HCT116 (cell line): ENCODE measurements around the gene B4GALNT3. TPM values are rescaled to one million over a fixed set of nuclear protein-coding genes. Genes with fewer than 3 reads are reported as not detected.

Source experiments
- ATAC-seq: fragments of 200-7000 bp; cut with Tn5 transposase; 2 replicates; pipeline ENCODE4 v1.9.1; 2020; ENCODE audit warnings: mild to moderate bottlenecking, moderate library complexity
- BruUV-seq: library from RNA; stranded (reverse); fragments of 400-500 nt; replicated peaks from 2 replicates; lab custom pipeline; 2021; lab: Mats Ljungman, UMichigan
- CTCF ChIA-PET: fragments of 300-600 bp; sonication (Branson Sonifier 250); formaldehyde crosslinking; loops from one replicate; lab custom pipeline; 2021; ENCODE audit warnings: antibody characterized with exemption; lab: Charles Lee
- POLR2A ChIA-PET: fragments of 300-600, 350-600 bp; sonication (Branson Sonifier 250); formaldehyde crosslinking; loops from one replicate; lab custom pipeline; 2021; ENCODE audit warnings: antibody characterized with exemption; lab: Charles Lee
- RAD21 ChIA-PET, 2 experiments: fragments of 300-600 bp; sonication (Branson Sonifier 250); formaldehyde crosslinking; loops; one replicate each; lab custom pipeline; 2023; ENCODE audit warnings: low total read pairs in 2 of 2; ENCODE audit not compliant: uncharacterized antibody in 2 of 2, unreplicated experiment in 2 of 2, low non-redundant PET in 1 of 2; lab: Charles Lee
- DNase-seq: peaks from one replicate; pipeline ENCODE4 v3.0.0-alpha.2; 2010; ENCODE audit warnings: low read depth, low spot score
- H2AFZ ChIP-seq: fragments of 200-600 bp; shearing (Covaris generic), sonication (generic); 2 replicates; pipeline ENCODE4 v1.6.1; 2017; ENCODE audit warnings: low read depth, mixed run types, mixed read lengths, antibody characterized with exemption, low read length; ENCODE audit not compliant: poor library complexity, severe bottlenecking
- H3K27ac ChIP-seq: 2 replicates; pipeline ENCODE4 v1.5.1; 2012; ENCODE audit warnings: low read depth, low read length
- H3K27me3 ChIP-seq: fragments of 200-600 bp; sonication (generic); 2 replicates; pipeline ENCODE4 v1.6.1; 2016; ENCODE audit warnings: mixed run types, low read length, mixed read lengths; ENCODE audit not compliant: insufficient read depth
- H3K36me3 ChIP-seq, 2 experiments: fragments of 200-500 bp in 1 of 2; fragments of 200-600 bp in 1 of 2; sonication (Bioruptor generic) in 1 of 2; sonication (generic) in 1 of 2; 2 replicates each; pipeline versions ENCODE4 v1.5.1 to v1.6.1; 2014 to 2016; ENCODE audit warnings: low read length in 2 of 2, inconsistent platforms in 1 of 2, mixed read lengths in 1 of 2, mixed run types in 1 of 2; ENCODE audit not compliant: insufficient read depth in 2 of 2, control insufficient read depth in 1 of 2
- H3K4me1 ChIP-seq, 2 experiments: fragments of 200-600 bp in 1 of 2; sonication (generic) in 1 of 2; 2 replicates each; pipeline versions ENCODE4 v1.5.1 to v1.6.1; 2012 to 2017; ENCODE audit warnings: low read length in 2 of 2, inconsistent platforms in 1 of 2, mild to moderate bottlenecking in 1 of 2, mixed read lengths in 1 of 2, mixed run types in 1 of 2, moderate library complexity in 1 of 2; ENCODE audit not compliant: insufficient read depth in 2 of 2, control insufficient read depth in 1 of 2
- H3K4me2 ChIP-seq: fragments of 200-600 bp; sonication (generic); 2 replicates; pipeline ENCODE4 v1.6.1; 2017; ENCODE audit warnings: mixed run types, low read length, mixed read lengths
- H3K4me3 ChIP-seq, 2 experiments: fragments of 200-600 bp in 1 of 2; sonication (generic) in 1 of 2; replicated peaks in 1 of 2; 2 replicates each; pipeline ENCODE4 v1.5.1; 2011 to 2016; ENCODE audit warnings: low read length in 2 of 2, control low read depth in 1 of 2, low read depth in 1 of 2, mild to moderate bottlenecking in 1 of 2, mixed read lengths in 1 of 2, mixed run types in 1 of 2
- H3K79me2 ChIP-seq: fragments of 200-600 bp; sonication (generic); 2 replicates; pipeline ENCODE4 v1.6.1; 2017; ENCODE audit warnings: mild to moderate bottlenecking, mixed run types, low read length, moderate library complexity, mixed read lengths; ENCODE audit not compliant: insufficient read depth
- H3K9ac ChIP-seq: fragments of 200-600 bp; sonication (generic); 2 replicates; pipeline ENCODE4 v1.6.1; 2016; ENCODE audit warnings: low read length, mixed read lengths
- H3K9me2 ChIP-seq: fragments of 200-600 bp; sonication (generic), shearing (Covaris generic); 2 replicates; pipeline ENCODE4 v1.6.1; 2017; ENCODE audit warnings: mixed run types, mild to moderate bottlenecking, moderate library complexity; ENCODE audit not compliant: insufficient read depth
- H3K9me3 ChIP-seq, 2 experiments: fragments of 200-500 bp in 1 of 2; fragments of 200-600 bp in 1 of 2; sonication (Bioruptor generic) in 1 of 2; sonication (generic) in 1 of 2; 2 replicates each; pipeline ENCODE4 v1.6.1; 2014 to 2017; ENCODE audit warnings: low read length in 2 of 2, mixed read lengths in 2 of 2, inconsistent platforms in 1 of 2, low read depth in 1 of 2, mild to moderate bottlenecking in 1 of 2, mixed run types in 1 of 2, moderate library complexity in 1 of 2; ENCODE audit not compliant: control insufficient read depth in 1 of 2, insufficient read depth in 1 of 2
- H4K20me1 ChIP-seq: fragments of 200-600 bp; sonication (generic), shearing (Covaris generic); 2 replicates; pipeline ENCODE4 v1.6.1; 2017; ENCODE audit warnings: mixed run types, mild to moderate bottlenecking, moderate library complexity; ENCODE audit not compliant: insufficient read depth
- CEBPB ChIP-seq: IDR thresholded peaks from 2 replicates; pipeline ENCODE4 v1.6.1; 2012; ENCODE audit warnings: low read depth
- RAD21 ChIP-seq: IDR thresholded peaks from 2 replicates; pipeline ENCODE4 v1.6.1; 2012; ENCODE audit warnings: low read depth, mild to moderate bottlenecking
- SRF ChIP-seq: IDR thresholded peaks from 2 replicates; pipeline ENCODE4 v1.6.1; 2012; ENCODE audit warnings: low read depth
- YY1 ChIP-seq: IDR thresholded peaks from 2 replicates; pipeline ENCODE4 v1.6.1; 2011; ENCODE audit warnings: low read length, low read depth, moderate library complexity, mild to moderate bottlenecking; ENCODE audit not compliant: insufficient replicate concordance; ENCODE audit errors: extremely low read depth
- ZFX ChIP-seq: fragments of 450-650 bp; IDR thresholded peaks from 2 replicates; pipeline ENCODE4 v1.6.1; 2017
- intact Hi-C: fragments of 100-400 bp; cut with micrococcal nuclease; formaldehyde crosslinking; loops from 2 replicates; pipeline ENCODE4 v1.10.0; 2022
- total RNA-seq: library from RNA; stranded (reverse); gene quantifications from one replicate; pipeline ENCODE4 v1.2.1, GENCODE V29; 2021; ENCODE audit not compliant: unreplicated experiment
- TF ChIP-seq, protein P1 (sequence below): IDR thresholded peaks from 2 replicates; pipeline ENCODE4 v1.6.1; 2012

Gene B4GALNT3
- total RNA-seq, 1 experiment from 2014 or later: 18.2 TPM

DNA sequence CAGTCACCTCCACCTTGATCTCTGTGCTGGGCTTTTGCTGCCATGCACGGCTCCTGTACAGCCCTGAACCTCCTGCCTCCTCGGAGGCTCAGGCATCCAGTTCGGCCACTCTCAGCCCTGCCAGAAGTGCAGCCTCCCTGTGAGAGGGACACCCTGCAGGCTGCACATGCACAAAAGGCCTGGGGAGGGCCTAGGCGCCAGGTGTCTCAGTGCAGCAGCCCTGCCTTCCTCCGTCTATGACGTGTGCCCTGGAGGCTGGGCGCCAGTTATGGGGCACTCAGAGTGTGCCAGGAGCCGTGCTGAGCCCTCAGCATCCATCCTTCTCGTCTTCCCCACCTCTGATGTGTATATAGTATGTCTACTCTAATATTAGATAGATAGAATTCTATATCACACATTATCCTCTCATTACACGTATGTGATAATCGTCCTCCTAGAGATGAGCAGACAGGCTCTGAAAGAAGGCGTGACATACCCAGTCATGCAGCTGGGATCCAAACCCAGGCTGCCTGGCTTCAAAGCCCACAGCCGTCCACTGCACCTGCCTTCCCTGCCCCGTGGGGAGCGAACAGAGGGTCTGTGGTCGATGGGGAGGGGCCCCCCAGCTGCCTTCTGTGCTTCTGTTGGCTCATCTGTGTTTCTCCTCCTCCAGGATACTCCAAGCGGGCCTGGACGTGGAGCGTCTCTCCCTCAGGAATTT is 101.1 kb downstream of the B4GALNT3 start:
- DNase-seq (no peak), ATAC-seq (peak; percentile 52)
- intact Hi-C loops: no loop called here
- RAD21 ChIA-PET: no interaction called here
- TF ChIP-seq YY1 (no peak), SRF (no peak), RAD21 (no peak)
- TF ChIP-seq, all 23 proteins: peak for 0
- H3K9ac ChIP-seq: no peak overlapping the region
- H3K79me2 ChIP-seq: no peaks in the 10 kb centered on the region
- no peaks in the 10 kb centered on the region for H3K36me3 ChIP-seq
- ChIA-PET POLR2A (no interaction called here), CTCF (no interaction called here)
- no peaks in the 10 kb centered on the region for H4K20me1 ChIP-seq
- H3K4me3 ChIP-seq: no peak overlapping the region
- H3K9me2 ChIP-seq: no peaks in the 10 kb centered on the region
- no peak overlapping the region for H3K4me2 ChIP-seq
- H3K4me1 ChIP-seq: no peaks in the 10 kb centered on the region
- H2AFZ ChIP-seq: no peak overlapping the region
- H3K27ac ChIP-seq: no peak overlapping the region
- no TSS peak for BruUV-seq
- no peaks in the 10 kb centered on the region for H3K9me3 ChIP-seq
- H3K27me3 ChIP-seq: no peaks in the 10 kb centered on the region

DNA sequence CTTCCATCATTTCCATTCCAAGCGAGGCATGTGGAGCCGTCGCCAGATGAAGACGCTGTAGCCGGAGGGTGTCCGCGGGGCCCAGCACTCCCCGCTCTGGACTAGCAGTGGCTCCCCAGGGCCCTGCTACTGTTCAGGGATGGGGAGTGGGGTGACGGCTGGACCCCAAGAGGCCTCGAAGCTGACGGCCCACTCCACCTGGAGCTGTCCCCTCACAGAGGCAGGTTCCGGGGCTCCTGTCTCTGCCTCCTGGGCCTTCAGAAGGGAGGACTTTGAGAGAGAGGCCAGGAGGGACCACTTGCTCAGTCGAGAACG is 101.6 kb downstream of the B4GALNT3 start:
- Histone ChIP-seq H3K4me1 (no peaks in the 10 kb centered on the region), H4K20me1 (no peaks in the 10 kb centered on the region), H2AFZ (no peak overlapping the region), H3K9me3 (no peaks in the 10 kb centered on the region), H3K4me2 (no peak overlapping the region), H3K36me3 (no peaks in the 10 kb centered on the region), H3K79me2 (no peaks in the 10 kb centered on the region), H3K27me3 (no peaks in the 10 kb centered on the region), H3K9me2 (no peaks in the 10 kb centered on the region), H3K4me3 (no peak overlapping the region), H3K27ac (no peak overlapping the region), H3K9ac (no peak overlapping the region)
- intact Hi-C loops: no loop called here
- CTCF ChIA-PET: no interaction called here
- POLR2A ChIA-PET: no interaction called here
- DNase-seq: no peak
- ATAC-seq: no peak
- no peak for TF ChIP-seq ZFX
- TF ChIP-seq YY1: no peak
- no peak for TF ChIP-seq CEBPB
- TF ChIP-seq, protein P1, sequence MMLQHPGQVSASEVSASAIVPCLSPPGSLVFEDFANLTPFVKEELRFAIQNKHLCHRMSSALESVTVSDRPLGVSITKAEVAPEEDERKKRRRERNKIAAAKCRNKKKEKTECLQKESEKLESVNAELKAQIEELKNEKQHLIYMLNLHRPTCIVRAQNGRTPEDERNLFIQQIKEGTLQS: no peak
- no TSS peak for BruUV-seq
- RAD21 ChIA-PET: no interaction called here
